Activated CD4-positive, alpha-beta T cell treated with anti-CD3 and anti-CD28 coated beads, Interleukin-2, Interleukin-4, amounts not matched to agents 100 ng/mL and 50 ng/mL, durations not matched to agents 16 hours and 8 hours (primary cell): Measurements from ENCODE around the gene MAPK13.

Experiments used
- DNase-seq: peaks from one replicate; pipeline ENCODE4 v3.0.0-alpha.2; 2020; ENCODE audit warnings: low spot score

Gene MAPK13

GRCh38 chr6:36149476-36149875 is 19.2 kb downstream of the MAPK13 start:
- no peak for DNase-seq

GRCh38 chr6:36150283-36150682 is 20.0 kb downstream of the MAPK13 start:
- DNase-seq = no peak

GRCh38 chr6:36154286-36154685 is 24.0 kb downstream of the MAPK13 start:
- no peak for DNase-seq

- DNase-seq = no peak
Observed at GRCh38 chr6:36155662-36156061, 25.3 kb downstream of the MAPK13 start.

GRCh38 chr6:36160147-36160760 is 29.9 kb downstream of the MAPK13 start:
- no peak for DNase-seq

- DNase-seq = peak; percentile 3
Observed at GRCh38 chr6:36169023-36170007, 39.0 kb downstream of the MAPK13 start.

GRCh38 chr6:36170704-36171103 is 40.4 kb downstream of the MAPK13 start:
- DNase-seq = no peak

- no peak for DNase-seq
Observed at GRCh38 chr6:36171573-36171972, 41.3 kb downstream of the MAPK13 start.

GRCh38 chr6:36177166-36177565 is 46.9 kb downstream of the MAPK13 start:
- DNase-seq = peak; percentile 14

- no peak for DNase-seq
Observed at GRCh38 chr6:36178544-36178943, 48.2 kb downstream of the MAPK13 start.

- no peak for DNase-seq
Observed at GRCh38 chr6:36180126-36180525, 49.8 kb downstream of the MAPK13 start.

GRCh38 chr6:36184311-36184710 is 54.0 kb downstream of the MAPK13 start:
- no peak for DNase-seq

GRCh38 chr6:36186199-36186598 is 55.9 kb downstream of the MAPK13 start:
- DNase-seq = no peak

GRCh38 chr6:36187446-36187845 is 57.1 kb downstream of the MAPK13 start:
- DNase-seq = no peak
